Right forelimb (tissue), 1 donor: Measurements from ENCODE around the gene CADM2.
"Not testable (repeated sequence)": the region's sequence is repeated elsewhere in the genome, so short reads cannot be mapped to it uniquely, and the experiment has no call there.

ENCODE experiments used
- DNase-seq: peaks from one replicate; pipeline ENCODE4 v3.0.0-alpha.2; 2018

Gene CADM2

DNA sequence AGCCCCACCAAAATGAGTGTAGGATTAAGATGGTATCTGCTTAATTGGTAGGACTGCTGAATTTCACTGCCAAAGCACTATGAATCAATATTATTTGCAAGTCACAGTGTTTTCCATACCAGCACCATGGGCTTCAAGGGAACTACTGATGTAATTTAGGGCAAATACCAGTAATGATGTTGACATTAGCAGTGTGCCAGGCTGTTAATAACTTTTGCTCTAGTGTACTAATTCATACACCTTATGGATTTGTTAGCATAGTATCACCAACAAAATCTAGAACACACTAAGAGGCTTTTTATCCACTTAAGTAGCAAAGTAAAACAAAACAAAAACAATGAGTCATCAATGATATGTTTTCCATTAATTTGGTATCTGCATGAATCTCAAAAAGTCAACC lies 888.2 kb downstream of the CADM2 start:
- no peak for DNase-seq

DNA sequence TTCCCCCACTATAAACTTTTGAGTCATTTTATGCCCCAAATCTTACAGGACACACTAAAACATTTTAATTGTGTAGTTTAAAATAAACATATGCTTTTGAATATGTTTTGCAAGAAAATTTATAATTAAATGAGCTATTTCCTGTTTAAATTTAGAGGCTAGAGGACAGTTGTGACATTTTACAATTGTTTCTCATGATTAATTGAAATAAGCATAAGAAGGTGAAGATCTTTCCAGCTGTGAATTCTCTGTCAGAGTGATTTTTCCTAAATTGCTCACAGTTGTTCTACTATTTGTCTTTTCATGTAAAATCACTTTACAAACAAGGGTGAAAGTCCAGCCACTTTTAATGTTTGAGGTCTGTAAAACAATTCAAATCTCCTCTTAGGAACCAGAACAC lies 892.3 kb downstream of the CADM2 start:
- DNase-seq = no peak

DNA sequence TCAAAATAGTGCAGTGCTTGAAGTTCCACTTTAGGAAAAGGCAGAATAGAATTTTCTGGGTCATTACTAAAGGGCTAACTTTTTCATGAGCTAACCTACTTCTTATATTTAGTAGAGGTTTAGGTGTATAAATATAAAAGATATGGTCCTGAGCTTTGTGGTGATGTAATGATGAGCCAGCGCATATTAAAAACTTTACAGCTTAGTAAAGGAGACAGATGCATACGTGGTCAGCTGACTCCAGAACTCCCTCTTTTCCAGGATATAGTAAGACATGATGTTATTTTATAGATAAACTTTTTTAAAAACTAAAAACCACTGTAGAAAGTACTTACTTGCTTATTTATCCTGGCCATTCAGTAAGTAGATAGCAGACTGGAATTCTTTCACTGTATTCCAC lies 895.0 kb downstream of the CADM2 start:
- no peak for DNase-seq

GRCh38 chr3:85862893-85863455 lies 904.2 kb downstream of the CADM2 start:
- DNase-seq = no peak

DNA sequence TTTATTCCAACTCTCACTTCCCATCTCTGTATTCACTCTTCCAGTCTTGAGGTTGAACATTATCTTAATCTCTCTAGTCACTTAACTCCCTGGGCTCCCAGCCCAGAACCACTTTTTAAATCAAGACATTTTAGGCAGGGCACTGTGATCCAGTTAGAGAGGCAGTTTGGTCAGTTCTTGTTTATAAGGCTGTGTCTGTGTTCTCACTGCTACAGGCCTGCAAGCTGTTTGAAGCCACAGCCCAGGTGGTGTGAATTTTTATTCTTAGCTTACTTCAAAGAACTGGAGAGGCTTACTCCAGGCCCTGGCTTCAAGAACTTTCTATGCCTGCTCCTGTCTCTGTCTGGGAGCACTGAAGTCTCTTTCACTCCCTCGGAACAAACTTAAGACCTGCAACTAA lies 906.1 kb downstream of the CADM2 start:
- no peak for DNase-seq

- DNase-seq = no peak
These were observed 908.3 kb downstream of the CADM2 start for GRCh38 chr3:85867072-85867471.

- DNase-seq = no peak
These were observed 916.8 kb downstream of the CADM2 start for GRCh38 chr3:85875589-85875988.

- DNase-seq = no peak
These were observed 918.8 kb downstream of the CADM2 start for GRCh38 chr3:85877631-85878030.

GRCh38 chr3:85881833-85882393 lies 923.1 kb downstream of the CADM2 start:
- no peak for DNase-seq

DNA sequence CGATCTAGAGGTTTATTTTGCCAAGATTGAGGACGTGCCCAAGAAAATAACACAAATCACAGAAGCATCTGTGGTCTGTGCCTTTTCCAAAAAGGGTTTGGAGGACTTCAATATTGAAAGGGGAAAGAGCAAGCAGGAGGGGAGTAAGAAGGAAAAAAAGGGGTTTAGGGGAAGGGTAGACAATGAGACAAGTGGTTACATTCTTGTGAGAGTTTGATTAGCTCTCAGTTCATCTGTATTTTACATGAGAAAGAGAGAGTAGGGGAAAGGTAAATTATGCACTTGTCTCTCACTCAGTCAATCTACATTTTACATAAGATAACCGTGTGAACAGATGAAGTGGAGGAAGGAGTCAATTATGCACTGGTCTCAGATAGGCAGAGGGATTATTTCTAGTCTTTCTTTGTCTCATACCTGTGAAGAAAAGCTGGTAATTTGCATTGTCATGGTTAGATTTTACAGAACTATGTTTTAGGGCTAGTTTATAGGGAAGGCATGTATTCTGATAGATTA lies 931.3 kb downstream of the CADM2 start:
- no peak for DNase-seq

DNA sequence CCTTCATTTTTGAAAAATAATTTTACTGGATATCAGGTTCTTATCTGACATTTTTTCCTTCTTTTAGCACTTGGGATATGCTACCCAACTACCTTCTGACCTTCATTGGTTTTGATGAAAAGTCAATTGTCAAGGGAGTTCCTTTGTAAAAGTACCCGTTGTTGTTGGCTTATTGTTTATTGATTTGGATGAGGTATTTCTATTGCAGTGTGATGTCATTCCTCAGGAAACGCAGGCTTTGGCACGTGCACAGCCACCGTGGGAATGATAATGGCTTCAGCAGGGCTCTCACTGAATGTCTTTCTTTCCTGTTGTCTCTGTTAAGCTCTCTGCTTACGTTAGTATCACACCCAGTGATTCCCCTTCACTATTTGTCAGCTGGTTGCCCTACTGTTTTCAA lies 944.6 kb downstream of the CADM2 start:
- no peak for DNase-seq

GRCh38 chr3:85912980-85913379 lies 954.2 kb downstream of the CADM2 start:
- DNase-seq = no peak

DNA sequence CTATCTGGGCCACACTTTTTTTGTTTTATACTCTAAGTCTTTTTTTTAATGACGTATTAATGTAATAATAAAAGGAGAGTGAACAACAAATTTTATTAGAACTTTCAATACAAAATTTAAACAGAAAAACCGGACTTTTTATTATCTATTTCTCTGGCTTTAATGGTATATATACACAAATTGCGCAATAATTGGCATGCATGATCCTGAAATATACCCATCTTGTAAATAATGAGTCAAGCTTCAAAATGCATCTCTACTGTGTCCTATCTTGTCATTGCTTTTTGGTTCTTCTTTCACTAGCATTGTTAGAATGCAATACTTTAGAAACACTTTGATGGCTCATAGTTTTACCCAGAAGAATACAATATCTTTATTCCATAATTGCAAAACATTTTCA lies 963.6 kb downstream of the CADM2 start:
- DNase-seq = no peak

DNA sequence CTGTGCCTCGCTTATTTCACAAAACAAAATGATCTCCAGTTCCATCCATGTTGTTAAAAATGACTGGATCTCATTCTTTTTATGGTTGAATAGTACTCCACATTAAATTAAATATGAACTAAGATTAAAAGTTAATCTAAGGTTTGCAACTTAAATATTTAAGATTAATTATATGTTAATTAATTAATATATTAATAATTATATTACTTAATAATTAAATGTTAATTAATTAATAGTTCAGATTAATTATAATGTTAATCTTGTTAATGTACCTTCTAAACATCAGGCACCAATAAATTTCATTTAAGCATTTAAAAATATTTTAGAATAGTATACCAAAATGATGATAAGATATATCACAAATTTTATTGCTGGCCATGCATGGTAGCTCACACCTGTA lies 971.9 kb downstream of the CADM2 start:
- no peak for DNase-seq

DNA sequence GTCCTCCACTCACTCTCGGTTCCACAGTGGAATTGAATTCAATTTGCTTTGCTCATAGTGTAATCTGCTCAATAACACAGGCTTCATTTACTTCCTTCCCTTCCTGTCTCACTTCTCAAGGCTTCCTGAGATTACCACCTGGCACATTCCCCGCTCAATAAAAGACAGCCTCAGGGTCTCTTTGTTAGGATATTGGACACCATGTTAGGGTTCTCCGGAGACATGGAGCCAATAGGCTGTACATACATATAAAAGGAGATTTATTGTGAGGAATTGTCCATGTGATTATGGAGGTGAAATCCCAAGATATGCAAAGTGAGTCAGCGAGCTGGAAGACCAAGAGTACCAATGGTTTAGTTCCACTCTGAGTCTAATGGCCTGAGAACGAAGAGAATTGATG lies 974.5 kb downstream of the CADM2 start:
- DNase-seq = no peak

DNA sequence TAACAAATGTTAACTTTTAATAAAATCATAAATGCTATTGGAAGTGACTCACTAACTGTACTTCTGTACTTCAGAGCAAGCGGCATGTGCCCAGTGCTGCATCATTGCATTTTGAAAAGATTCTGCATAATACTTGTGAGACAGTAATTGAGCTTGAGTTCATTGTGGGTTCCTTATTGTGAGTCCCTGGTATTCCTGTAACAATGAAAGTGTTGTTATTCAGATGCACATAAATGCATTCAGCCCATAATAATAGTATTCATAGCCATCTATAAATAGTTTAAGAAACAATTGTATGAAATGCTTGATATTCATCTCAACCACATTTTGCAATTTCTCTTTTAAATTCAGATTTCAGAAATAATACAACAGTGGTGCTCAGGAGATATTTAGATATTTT lies 976.4 kb downstream of the CADM2 start:
- no peak for DNase-seq

DNA sequence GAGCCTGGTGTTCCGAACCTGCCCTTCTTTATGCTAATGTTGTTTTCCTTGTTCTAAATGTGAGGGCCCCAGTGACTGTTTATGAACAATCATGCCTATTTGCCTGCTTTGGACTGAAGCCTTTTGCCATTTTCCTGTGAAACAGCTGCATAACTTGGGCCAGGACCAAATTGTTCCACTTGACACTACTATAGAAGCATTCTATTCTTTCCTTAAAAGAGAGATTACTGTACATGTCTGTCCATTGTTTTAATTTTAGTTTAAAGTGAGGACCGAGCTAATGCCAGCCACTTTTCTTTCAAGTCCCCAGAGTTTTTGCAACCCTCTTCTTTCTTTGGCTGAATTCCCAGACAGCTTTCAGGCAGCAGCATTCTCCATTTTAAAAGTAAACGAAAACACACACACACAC lies 980.3 kb downstream of the CADM2 start:
- no peak for DNase-seq

DNA sequence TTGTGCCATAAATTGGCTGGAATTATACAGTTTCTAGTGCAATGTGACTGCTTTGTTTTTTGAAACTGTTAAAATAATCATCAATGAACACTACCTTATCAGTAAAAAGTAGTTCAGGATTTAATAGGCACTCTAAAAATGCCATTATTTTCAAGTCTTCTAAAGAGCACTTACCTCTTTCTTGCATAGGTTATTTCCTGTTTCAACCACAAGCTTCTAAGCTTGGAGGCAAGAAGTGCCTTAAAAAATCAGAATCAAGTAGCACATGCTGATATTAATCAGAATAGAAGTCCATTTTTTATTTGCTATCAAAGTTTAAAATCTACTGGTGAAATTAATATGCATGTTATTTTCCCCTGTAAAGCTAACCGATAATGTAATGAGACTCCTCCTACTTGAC lies 991.6 kb downstream of the CADM2 start:
- no peak for DNase-seq

DNA sequence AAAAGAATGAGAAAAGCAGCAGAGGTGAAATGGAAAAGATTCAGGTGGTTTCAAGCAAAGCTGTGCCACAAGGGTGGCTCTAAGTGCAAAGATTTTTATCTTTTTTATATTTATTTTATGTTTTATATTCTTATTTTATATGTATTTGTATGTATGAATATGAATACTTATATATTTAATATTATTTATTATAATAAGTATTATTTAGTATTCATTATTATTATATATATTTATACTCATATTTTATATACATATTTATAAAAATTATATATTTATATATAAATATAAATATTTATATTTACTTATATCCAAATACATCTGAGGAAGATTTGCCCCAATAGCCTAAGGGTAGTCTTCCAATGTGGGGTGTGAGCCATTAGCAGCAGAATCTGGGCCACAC lies 1002.0 kb downstream of the CADM2 start:
- DNase-seq = no peak

- DNase-seq = no peak
These were observed 1019.0 kb downstream of the CADM2 start for GRCh38 chr3:85977615-85978338.

DNA sequence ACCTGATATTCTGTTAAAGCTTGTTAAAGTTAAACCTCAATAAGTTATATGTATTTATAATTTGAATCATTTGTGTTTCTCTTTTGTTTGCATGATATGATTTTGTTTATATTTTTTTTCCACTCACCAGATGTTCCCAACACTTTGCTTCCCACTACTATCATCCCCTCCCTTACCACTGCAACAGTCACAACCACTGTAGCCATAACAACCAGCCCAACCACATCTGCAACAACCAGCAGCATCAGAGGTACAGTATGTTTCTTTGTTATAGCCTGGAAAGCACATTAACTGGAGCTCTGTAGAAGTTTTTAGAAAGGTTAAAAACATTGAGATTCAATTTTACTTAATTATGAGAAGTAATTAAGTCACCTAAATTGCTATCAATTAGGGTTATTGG lies 1020.2 kb downstream of the CADM2 start:
- DNase-seq = no peak

DNA sequence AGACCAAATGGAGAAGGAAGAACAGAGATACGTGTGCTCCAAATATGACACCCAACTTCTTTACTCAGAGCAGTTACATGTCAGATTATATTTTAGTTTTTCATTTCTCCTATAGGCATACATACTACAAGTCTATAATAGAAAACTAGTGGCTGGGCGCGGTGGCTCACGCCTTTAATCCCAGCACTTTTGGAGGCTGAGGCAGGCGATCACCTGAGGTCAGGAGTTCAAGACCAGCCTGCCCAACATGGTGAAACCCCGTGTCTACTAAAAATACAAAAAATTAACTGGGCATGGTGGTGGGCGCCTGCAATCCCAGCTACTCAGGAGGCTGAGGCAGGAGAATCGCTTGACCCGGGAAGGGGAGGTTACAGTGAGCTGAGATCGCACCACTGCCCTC lies 1030.8 kb downstream of the CADM2 start:
- not testable (repeated sequence) for DNase-seq

DNA sequence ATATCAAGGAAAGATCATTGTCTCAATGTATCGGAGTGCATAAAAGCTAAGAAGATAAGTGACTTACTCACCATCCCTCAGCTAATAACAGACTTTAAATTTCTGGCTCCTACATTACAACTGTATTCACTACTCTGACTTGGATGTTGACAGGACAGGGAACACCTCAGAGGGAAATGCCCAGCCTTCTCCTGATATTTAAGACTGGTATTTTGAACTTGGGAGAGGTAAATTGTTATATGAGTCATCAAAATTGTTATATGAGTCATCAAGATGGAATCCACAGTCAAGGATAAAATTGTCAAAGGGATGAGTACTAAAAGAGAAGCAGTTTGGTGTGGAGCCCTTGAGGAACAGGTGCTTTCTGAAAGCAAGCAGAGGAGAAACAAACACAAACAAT lies 1070.8 kb downstream of the CADM2 start:
- DNase-seq = no peak

DNA sequence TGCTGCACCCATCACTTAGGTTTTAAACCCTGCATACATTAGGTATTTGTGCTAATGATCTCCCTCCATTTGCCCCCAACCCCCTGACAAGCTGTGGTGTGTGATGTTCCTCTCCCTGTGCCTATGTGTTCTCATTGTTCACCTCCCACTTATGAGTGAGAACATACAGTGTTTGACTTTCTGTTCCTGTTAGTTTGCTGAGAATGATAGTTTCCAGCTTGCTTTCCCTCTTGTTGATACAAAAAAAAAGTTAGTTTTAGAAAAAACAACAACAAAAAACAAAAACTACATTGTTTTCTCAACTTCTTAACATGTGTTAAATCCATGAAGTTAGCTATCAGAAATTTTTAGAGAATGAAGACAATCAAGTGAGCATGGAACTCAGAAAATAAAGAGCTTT lies 1079.1 kb downstream of the CADM2 start:
- DNase-seq = no peak
